ENCODE results near the gene FBXO17. TPM values are rescaled to one million over a fixed set of nuclear protein-coding genes. Genes with fewer than 3 reads are reported as not detected.
"Not testable (repeated sequence)": the region's sequence is repeated elsewhere in the genome, so short reads cannot be mapped to it uniquely, and the experiment has no call there.

FBXO17 gene
- total RNA-seq, 1 experiment from 2014 or later: 8.1 TPM

GRCh38 chr19:38974624-38975213 lies 823 bp downstream of the FBXO17 start:
- TF ChIP-seq CTCF (conservative IDR thresholded peaks at IDR 0.05): no peak
- TF ChIP-seq EZH2 (IDR thresholded peaks at IDR 0.05; ENCODE audit: low read depth): no peak
- ChIA-PET CTCF (no interaction called here), POLR2A (ENCODE audit: unreplicated experiment) (no interaction called here)
- H3K36me3 ChIP-seq (ENCODE audit: low read depth): no peaks in the 10 kb centered on the region
- H3K79me2 ChIP-seq (ENCODE audit: low read depth): no peaks in the 10 kb centered on the region
- H3K4me1 ChIP-seq (replicated peaks; ENCODE audit: insufficient read depth): no peaks in the 10 kb centered on the region
- H3K4me2 ChIP-seq: peak overlapping the region; percentile 81
- intact Hi-C loops (cut with micrococcal nuclease; ENCODE audit: unreplicated experiment): loop anchor here (5.0 kb wide), 1 partner anchor 58 kb away; the partner anchor contains the start of gene FBXO27
- no peak for DNase-seq
- H4K20me1 ChIP-seq (ENCODE audit: insufficient read depth): no peaks in the 10 kb centered on the region
- H3K27ac ChIP-seq: no peak overlapping the region
- H3K9me3 ChIP-seq (ENCODE audit: insufficient read depth, low read depth): no peaks in the 10 kb centered on the region
- peak overlapping the region; percentile 57; the same call in 1 of the 2 replicates for H3K4me3 ChIP-seq
- peak overlapping the region; percentile 70; the same call in 1 of the 2 replicates for H2AFZ ChIP-seq
- no TSS peak for BruUV-seq (replicated peaks)
- no peaks in the 10 kb centered on the region for H3K9me2 ChIP-seq (ENCODE audit: insufficient read depth)
- 0 out of 2 replicates have a peak, but pooled peaks cover 5% of the 10 kb centered on the region for H3K27me3 ChIP-seq (ENCODE audit: insufficient read depth, low read depth)
- peaks cover 17% of the 10 kb centered on the region; the same call in 1 of the 2 replicates for H3F3A ChIP-seq (ENCODE audit: insufficient read depth, low read depth)

GRCh38 chr19:38971672-38972071 lies 3.9 kb downstream of the FBXO17 start:
- intact Hi-C loops (cut with micrococcal nuclease; ENCODE audit: unreplicated experiment): no loop called here
- TF ChIP-seq EZH2 (IDR thresholded peaks at IDR 0.05; ENCODE audit: low read depth) (no peak), CTCF (conservative IDR thresholded peaks at IDR 0.05) (no peak)
- Histone ChIP-seq H3K9me3 (ENCODE audit: insufficient read depth, low read depth) (no peaks in the 10 kb centered on the region), H3K4me2 (no peak overlapping the region), H3K27ac (no peak overlapping the region), H3K27me3 (ENCODE audit: insufficient read depth, low read depth) (0 out of 2 replicates have a peak, but pooled peaks cover 5% of the 10 kb centered on the region), H3F3A (ENCODE audit: insufficient read depth, low read depth) (peaks cover 22% of the 10 kb centered on the region), H4K20me1 (ENCODE audit: insufficient read depth) (no peaks in the 10 kb centered on the region; the same call in 1 of the 2 replicates), H2AFZ (no peak overlapping the region), H3K9me2 (ENCODE audit: insufficient read depth) (no peaks in the 10 kb centered on the region), H3K36me3 (ENCODE audit: low read depth) (no peaks in the 10 kb centered on the region), H3K4me1 (replicated peaks; ENCODE audit: insufficient read depth) (no peaks in the 10 kb centered on the region), H3K4me3 (no peak overlapping the region), H3K79me2 (ENCODE audit: low read depth) (no peaks in the 10 kb centered on the region)
- ChIA-PET CTCF (interaction anchor here (0.6 kb wide), 1 partner anchor 15 kb away, joined by 4 read pairs; no protein-coding TSS in a partner anchor), POLR2A (ENCODE audit: unreplicated experiment) (interaction anchor here (0.6 kb wide), 1 partner anchor 420 kb away, joined by 7 read pairs; no protein-coding TSS in a partner anchor)
- BruUV-seq (replicated peaks): no TSS peak
- no peak for DNase-seq

GRCh38 chr19:38970664-38971532 lies 4.6 kb downstream of the FBXO17 start:
- Histone ChIP-seq H3K4me2 (no peak overlapping the region), H3K9me2 (ENCODE audit: insufficient read depth) (no peaks in the 10 kb centered on the region), H3K79me2 (ENCODE audit: low read depth) (no peaks in the 10 kb centered on the region), H3K27me3 (ENCODE audit: insufficient read depth, low read depth) (0 out of 2 replicates have a peak, but pooled peaks cover 5% of the 10 kb centered on the region), H4K20me1 (ENCODE audit: insufficient read depth) (no peaks in the 10 kb centered on the region; the same call in 1 of the 2 replicates), H2AFZ (no peak overlapping the region), H3K9me3 (ENCODE audit: insufficient read depth, low read depth) (no peaks in the 10 kb centered on the region), H3K4me3 (no peak overlapping the region), H3K4me1 (replicated peaks; ENCODE audit: insufficient read depth) (no peaks in the 10 kb centered on the region), H3K27ac (no peak overlapping the region), H3F3A (ENCODE audit: insufficient read depth, low read depth) (peaks cover 24% of the 10 kb centered on the region), H3K36me3 (ENCODE audit: low read depth) (no peaks in the 10 kb centered on the region)
- no peak for DNase-seq
- intact Hi-C loops (cut with micrococcal nuclease; ENCODE audit: unreplicated experiment): no loop called here
- ChIA-PET CTCF (interaction anchor here (0.6 to 0.7 kb wide), 2 partner anchors 24 to 439 kb away, joined by 3 to 4 read pairs; no protein-coding TSS in a partner anchor), POLR2A (ENCODE audit: unreplicated experiment) (interaction anchor here (0.6 kb wide), 1 partner anchor 419 kb away, joined by 7 read pairs; no protein-coding TSS in a partner anchor)
- TF ChIP-seq CTCF (conservative IDR thresholded peaks at IDR 0.05) (no peak), EZH2 (IDR thresholded peaks at IDR 0.05; ENCODE audit: low read depth) (no peak)
- no TSS peak for BruUV-seq (replicated peaks)

DNA sequence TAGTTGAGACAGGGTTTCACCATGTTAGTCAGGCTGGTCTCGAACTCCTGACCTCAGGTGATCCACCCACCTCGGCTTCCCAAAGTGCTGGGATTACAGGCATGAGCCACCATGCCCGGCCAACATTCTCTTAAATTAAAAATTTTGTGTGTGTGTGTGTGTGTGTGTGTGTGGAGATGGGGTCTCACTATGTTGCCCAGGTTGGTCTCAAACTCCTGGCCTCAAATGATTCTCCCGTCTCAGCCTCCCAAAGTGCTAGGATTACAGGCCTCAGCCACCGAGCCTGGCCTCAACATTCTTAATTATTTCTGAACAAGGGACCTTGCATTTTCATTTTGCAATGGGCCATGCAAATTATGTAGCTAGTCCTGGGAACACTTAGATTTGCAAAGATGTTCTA lies 9.4 kb downstream of the FBXO17 start:
- H2AFZ ChIP-seq; H3F3A ChIP-seq (ENCODE audit: insufficient read depth, low read depth); H3K4me1 ChIP-seq (replicated peaks; ENCODE audit: insufficient read depth); POLR2A ChIA-PET (ENCODE audit: unreplicated experiment); H3K27ac ChIP-seq; H3K79me2 ChIP-seq (ENCODE audit: low read depth); CTCF ChIA-PET; H3K9me2 ChIP-seq (ENCODE audit: insufficient read depth); BruUV-seq (replicated peaks); H3K4me3 ChIP-seq; H3K27me3 ChIP-seq (ENCODE audit: insufficient read depth, low read depth); H3K36me3 ChIP-seq (ENCODE audit: low read depth); H4K20me1 ChIP-seq (ENCODE audit: insufficient read depth); DNase-seq; H3K9me3 ChIP-seq (ENCODE audit: insufficient read depth, low read depth); intact Hi-C loops (cut with micrococcal nuclease; ENCODE audit: unreplicated experiment); H3K4me2 ChIP-seq: not testable (repeated sequence)
